ENCODE results near the gene RUNX2. TPM values are rescaled to one million over a fixed set of nuclear protein-coding genes. Genes with fewer than 3 reads are reported as not detected.

RUNX2 gene
- total and polyA plus RNA-seq, 2 donors from 2014 or later = 2.3 to 4.7 TPM

- intact Hi-C loops (cut with DNase I) = no loop called here
- Histone ChIP-seq H3K27ac (ENCODE audit: low read depth in 2 of 2, low read length in 2 of 2) (peak overlapping the region in 1 of 2 donors; percentile 41), H3K4me3 (ENCODE audit: low read length in 3 of 3) (no peak overlapping the region), H3K9ac (ENCODE audit: low read length in 3 of 3) (no peak overlapping the region), H3K27me3 (ENCODE audit: control insufficient read depth, insufficient read depth, low read length) (no peaks in the 10 kb centered on the region), H3K9me3 (ENCODE audit: control insufficient read depth in 2 of 3, insufficient read depth in 1 of 3, low read length in 3 of 3) (no peaks in the 10 kb centered on the region), H3K4me1 (ENCODE audit: control insufficient read depth in 2 of 3, insufficient read depth in 2 of 3, low read depth in 1 of 3, low read length in 3 of 3) (peaks cover 4 to 10% (median 4%) of the 10 kb centered on the region in 3 donors), H3K36me3 (ENCODE audit: control insufficient read depth in 2 of 3, insufficient read depth in 3 of 3, low read length in 3 of 3) (no peaks in the 10 kb centered on the region)
- no peak for TF ChIP-seq CTCF (IDR thresholded peaks at IDR 0.05; ENCODE audit: borderline replicate concordance, extremely low read depth, insufficient read depth)
- DNase-seq (peak in 3 of 5 donors; percentile 48 to 77 (median 74)), FAIRE-seq (no peak)
These were observed 262.6 kb downstream of the RUNX2 start for GRCh38 chr6:45590696-45591184.

GRCh38 chr6:45591306-45591705, 263.2 kb downstream of the RUNX2 start:
- Histone ChIP-seq H3K9ac (ENCODE audit: low read length in 3 of 3) (no peak overlapping the region), H3K36me3 (ENCODE audit: control insufficient read depth in 2 of 3, insufficient read depth in 3 of 3, low read length in 3 of 3) (no peaks in the 10 kb centered on the region), H3K4me1 (ENCODE audit: control insufficient read depth in 2 of 3, insufficient read depth in 2 of 3, low read depth in 1 of 3, low read length in 3 of 3) (peaks cover 4 to 14% (median 4%) of the 10 kb centered on the region in 3 donors), H3K27me3 (ENCODE audit: control insufficient read depth, insufficient read depth, low read length) (no peaks in the 10 kb centered on the region), H3K27ac (ENCODE audit: low read depth in 2 of 2, low read length in 2 of 2) (peak overlapping the region in 1 of 2 donors; percentile 26), H3K9me3 (ENCODE audit: control insufficient read depth in 2 of 3, insufficient read depth in 1 of 3, low read length in 3 of 3) (no peaks in the 10 kb centered on the region), H3K4me3 (ENCODE audit: low read length in 3 of 3) (no peak overlapping the region)
- intact Hi-C loops (cut with DNase I) = no loop called here
- TF ChIP-seq CTCF (IDR thresholded peaks at IDR 0.05; ENCODE audit: borderline replicate concordance, extremely low read depth, insufficient read depth) = no peak
- DNase-seq = no peak
- no peak for FAIRE-seq

- TF ChIP-seq CTCF (IDR thresholded peaks at IDR 0.05; ENCODE audit: borderline replicate concordance, extremely low read depth, insufficient read depth) = no peak
- Histone ChIP-seq H3K9ac (ENCODE audit: low read length in 3 of 3) (no peak overlapping the region), H3K9me3 (ENCODE audit: control insufficient read depth in 2 of 3, insufficient read depth in 1 of 3, low read length in 3 of 3) (no peaks in the 10 kb centered on the region), H3K36me3 (ENCODE audit: control insufficient read depth in 2 of 3, insufficient read depth in 3 of 3, low read length in 3 of 3) (no peaks in the 10 kb centered on the region), H3K4me1 (ENCODE audit: control insufficient read depth in 2 of 3, insufficient read depth in 2 of 3, low read depth in 1 of 3, low read length in 3 of 3) (peaks cover 4 to 14% (median 4%) of the 10 kb centered on the region in 3 donors), H3K4me3 (ENCODE audit: low read length in 3 of 3) (no peak overlapping the region), H3K27ac (ENCODE audit: low read depth in 2 of 2, low read length in 2 of 2) (no peak overlapping the region), H3K27me3 (ENCODE audit: control insufficient read depth, insufficient read depth, low read length) (no peaks in the 10 kb centered on the region)
- DNase-seq (peak in 2 of 5 donors; percentile 57 to 68), FAIRE-seq (no peak)
- intact Hi-C loops (cut with DNase I) = no loop called here
These were observed 263.8 kb downstream of the RUNX2 start for GRCh38 chr6:45591890-45592289.

GRCh38 chr6:45592991-45593390, 264.9 kb downstream of the RUNX2 start:
- H3K9me3 ChIP-seq (ENCODE audit: control insufficient read depth in 2 of 3, insufficient read depth in 1 of 3, low read length in 3 of 3) = no peaks in the 10 kb centered on the region
- no peak for FAIRE-seq
- DNase-seq = no peak
- intact Hi-C loops (cut with DNase I) = no loop called here
- H3K9ac ChIP-seq (ENCODE audit: low read length in 3 of 3) = no peak overlapping the region
- H3K36me3 ChIP-seq (ENCODE audit: control insufficient read depth in 2 of 3, insufficient read depth in 3 of 3, low read length in 3 of 3) = no peaks in the 10 kb centered on the region
- no peak for TF ChIP-seq CTCF (IDR thresholded peaks at IDR 0.05; ENCODE audit: borderline replicate concordance, extremely low read depth, insufficient read depth)
- H3K4me1 ChIP-seq (ENCODE audit: control insufficient read depth in 2 of 3, insufficient read depth in 2 of 3, low read depth in 1 of 3, low read length in 3 of 3) = peaks cover 4 to 14% (median 4%) of the 10 kb centered on the region in 3 donors
- no peak overlapping the region for H3K4me3 ChIP-seq (ENCODE audit: low read length in 3 of 3)
- no peaks in the 10 kb centered on the region for H3K27me3 ChIP-seq (ENCODE audit: control insufficient read depth, insufficient read depth, low read length)
- H3K27ac ChIP-seq (ENCODE audit: low read depth in 2 of 2, low read length in 2 of 2) = no peak overlapping the region
